SK-N-DZ (cell line): ENCODE measurements around the gene VIT. TPM values are rescaled to one million over a fixed set of nuclear protein-coding genes. Genes with fewer than 3 reads are reported as not detected.
A peak's percentile ranks its signal among the peaks of the same experiment; 100 is the strongest.

Experiments
- DNase-seq: peaks from one replicate; pipeline ENCODE4 v3.0.0-alpha.2; 2015; ENCODE audit warnings: low spot score
- polyA plus RNA-seq, 2 experiments: library from polyadenylated mRNA; depleted of rRNA; stranded (reverse); fragments of >200 nt; gene quantifications; 2 replicates each; pipeline ENCODE4 v1.2.3, GENCODE V29; 2014

The VIT gene, protein sequence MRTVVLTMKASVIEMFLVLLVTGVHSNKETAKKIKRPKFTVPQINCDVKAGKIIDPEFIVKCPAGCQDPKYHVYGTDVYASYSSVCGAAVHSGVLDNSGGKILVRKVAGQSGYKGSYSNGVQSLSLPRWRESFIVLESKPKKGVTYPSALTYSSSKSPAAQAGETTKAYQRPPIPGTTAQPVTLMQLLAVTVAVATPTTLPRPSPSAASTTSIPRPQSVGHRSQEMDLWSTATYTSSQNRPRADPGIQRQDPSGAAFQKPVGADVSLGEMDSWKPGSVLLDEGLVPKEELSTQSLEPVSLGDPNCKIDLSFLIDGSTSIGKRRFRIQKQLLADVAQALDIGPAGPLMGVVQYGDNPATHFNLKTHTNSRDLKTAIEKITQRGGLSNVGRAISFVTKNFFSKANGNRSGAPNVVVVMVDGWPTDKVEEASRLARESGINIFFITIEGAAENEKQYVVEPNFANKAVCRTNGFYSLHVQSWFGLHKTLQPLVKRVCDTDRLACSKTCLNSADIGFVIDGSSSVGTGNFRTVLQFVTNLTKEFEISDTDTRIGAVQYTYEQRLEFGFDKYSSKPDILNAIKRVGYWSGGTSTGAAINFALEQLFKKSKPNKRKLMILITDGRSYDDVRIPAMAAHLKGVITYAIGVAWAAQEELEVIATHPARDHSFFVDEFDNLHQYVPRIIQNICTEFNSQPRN
- not detected in 2 replicates for polyA plus RNA-seq (2014; cell fraction: cytosol; rRNA removed)
- not detected in 2 replicates for polyA plus RNA-seq (2014; cell fraction: nucleus; rRNA removed)

DNA sequence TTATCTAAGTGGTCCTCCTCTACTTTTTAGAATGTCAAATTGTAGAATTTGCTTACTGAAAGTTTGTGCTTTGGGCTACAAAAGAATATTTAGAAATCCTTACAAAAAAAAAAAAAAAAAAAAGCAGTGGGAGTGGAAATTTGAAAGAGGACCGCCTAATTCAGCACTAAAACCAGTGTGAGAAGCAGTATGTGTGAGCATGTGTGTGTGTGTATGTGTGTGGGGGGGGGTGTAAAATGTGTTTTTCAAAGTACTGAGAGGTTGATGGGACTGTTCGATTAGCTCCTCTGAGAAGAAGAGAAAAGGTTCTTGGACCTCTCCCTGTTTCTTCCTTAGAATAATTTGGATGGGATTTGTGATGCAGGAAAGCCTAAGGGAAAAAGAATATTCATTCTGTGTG lies at the start of gene VIT:
Gene VIT, plus strand, starts transcription at position 175 of the 400 bp plus-strand sequence. CDS start 19,664 bp downstream, outside the sequence.
- no peak for DNase-seq

GRCh38 chr2:36650031-36650829 lies 46.3 kb upstream of the VIT start:
- no peak for DNase-seq

DNA sequence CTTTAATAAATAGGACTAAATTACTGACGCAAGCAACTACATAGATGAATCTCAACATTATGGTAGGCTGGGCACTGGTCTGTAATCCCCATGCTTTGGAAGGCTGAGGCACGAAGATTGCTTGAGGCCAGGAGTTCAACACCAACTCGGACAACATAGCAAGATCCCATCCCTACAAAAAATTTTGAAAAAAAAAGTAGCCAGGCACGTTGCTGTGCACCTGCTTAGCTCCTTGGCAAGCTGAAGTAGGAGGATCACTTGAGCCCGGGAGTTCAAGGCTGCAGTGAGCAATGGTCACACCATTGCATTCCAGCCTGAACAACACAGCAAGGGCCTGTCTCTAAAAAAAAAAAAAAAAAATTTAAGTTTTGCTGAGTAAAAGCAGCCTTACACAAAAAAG lies 43.4 kb upstream of the VIT start:
- no peak for DNase-seq

DNA sequence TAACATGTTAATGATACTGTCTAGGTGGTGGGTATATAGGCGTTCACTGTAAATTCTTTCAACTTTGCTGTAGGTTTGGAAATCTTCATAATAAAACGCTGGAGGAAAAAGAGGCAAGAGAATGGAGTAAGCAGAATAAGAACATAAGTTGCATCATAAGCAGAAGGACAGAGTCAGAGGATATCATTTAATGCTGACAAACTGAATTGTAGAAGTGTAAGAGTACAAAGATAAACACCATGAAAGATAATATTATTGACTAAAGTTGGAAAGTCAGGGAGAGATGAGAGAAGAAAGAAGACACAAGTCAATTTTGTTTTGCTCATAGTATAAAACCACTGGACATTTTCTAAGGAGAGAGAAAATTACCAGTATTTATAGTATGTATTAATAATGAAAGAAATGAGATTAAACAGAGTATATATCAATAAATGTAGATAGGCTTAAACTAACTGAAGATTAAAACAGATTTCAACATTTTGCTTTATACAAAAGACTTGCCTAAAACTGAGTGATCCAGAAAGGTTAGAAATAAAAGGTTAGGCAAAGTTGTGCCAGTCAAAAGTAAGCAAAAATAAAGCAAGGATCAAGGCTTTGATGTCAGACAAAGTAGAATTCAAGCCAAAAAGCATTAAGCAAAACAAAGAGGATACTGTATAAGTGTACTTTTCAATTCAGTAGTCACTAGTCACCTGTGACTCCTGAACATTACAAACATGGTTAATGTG lies 42.4 kb upstream of the VIT start:
- DNase-seq: no peak

DNA sequence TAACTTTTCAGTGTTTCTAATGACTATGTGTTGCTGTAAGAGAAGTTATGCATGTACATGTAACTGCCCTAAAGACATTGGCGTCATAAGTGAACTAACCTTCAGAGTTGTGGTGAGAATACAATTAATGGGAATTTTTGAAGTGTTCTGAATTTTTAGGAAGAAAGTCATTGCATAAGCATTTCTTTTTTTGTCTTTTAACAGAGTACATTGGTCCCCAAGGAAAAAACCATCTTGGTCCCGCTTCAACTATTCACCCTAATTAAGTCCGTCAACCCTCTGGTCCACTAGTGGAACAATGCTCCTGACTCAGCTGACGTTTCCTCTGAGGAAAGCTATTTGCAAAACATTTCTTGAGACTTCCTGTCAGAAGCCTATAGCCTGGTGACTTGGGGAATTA lies 41.1 kb upstream of the VIT start:
- DNase-seq: no peak

DNA sequence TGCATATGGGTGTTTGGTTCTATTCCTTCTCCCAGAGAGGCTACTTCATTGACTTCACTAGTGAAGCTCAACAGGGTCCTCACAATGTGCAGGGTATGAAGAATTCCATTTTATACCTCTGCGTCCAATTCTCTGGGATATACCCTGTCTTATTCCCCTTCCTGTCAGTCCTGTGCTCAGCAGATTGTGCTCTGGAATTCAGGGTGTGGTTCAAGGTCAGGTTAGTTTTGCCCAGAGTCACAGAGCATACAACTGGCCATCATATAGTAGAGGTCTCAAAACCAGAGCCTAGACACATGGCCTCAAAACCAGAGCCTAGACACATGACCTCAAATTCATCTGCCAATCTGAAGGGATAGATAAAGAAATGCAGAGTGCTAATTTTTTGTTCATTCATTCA lies 38.8 kb upstream of the VIT start:
- no peak for DNase-seq

- DNase-seq: no peak
Observed at GRCh38 chr2:36658277-36658748, 38.2 kb upstream of the VIT start.

DNA sequence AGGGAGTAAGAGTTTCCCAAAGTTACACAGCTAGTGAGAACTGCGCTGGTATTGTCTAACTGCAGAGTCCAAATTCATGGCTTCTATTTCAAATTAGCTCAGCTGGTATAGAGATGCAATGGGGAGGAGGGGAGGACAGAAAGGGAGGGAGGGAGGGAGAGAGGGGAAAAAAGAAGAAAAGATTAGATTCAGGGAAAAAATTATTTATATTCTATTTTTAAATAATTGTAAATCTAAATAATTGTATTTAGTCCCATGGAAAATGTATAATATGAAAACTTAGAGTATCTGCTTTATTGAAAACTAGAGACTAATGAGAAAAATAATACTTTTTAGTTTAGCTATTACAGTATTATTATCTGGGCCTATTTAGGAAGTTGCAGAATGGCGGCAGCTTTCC lies 37.3 kb upstream of the VIT start:
- DNase-seq: no peak

GRCh38 chr2:36659872-36660312 lies 36.6 kb upstream of the VIT start:
- DNase-seq: no peak

GRCh38 chr2:36662638-36663037 lies 33.9 kb upstream of the VIT start:
- DNase-seq: no peak

GRCh38 chr2:36663295-36663694 lies 33.2 kb upstream of the VIT start:
- no peak for DNase-seq

- peak; percentile 47 for DNase-seq
Observed at GRCh38 chr2:36663851-36664695, 32.4 kb upstream of the VIT start.

- DNase-seq: no peak
Observed at GRCh38 chr2:36664696-36665076, 31.8 kb upstream of the VIT start.

DNA sequence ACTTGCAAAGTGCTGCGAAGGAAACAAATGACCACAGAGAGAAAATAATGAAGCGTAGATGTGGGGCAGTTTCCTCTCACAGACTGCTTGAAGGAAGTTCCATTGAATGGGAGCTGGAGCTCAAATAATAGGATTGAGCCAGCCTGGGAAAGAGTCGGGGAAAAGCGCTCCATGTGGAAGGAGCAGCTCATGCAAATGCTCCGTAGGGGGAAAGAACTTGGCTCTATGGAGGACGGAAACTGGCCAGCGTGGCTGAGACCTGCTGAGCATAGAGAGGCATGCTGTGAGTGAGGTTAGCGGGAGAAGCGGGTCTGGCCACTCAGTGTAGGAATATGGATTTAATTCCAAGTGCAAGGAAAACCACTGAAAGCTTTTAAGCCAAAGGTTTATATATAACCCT lies 28.6 kb upstream of the VIT start:
- no peak for DNase-seq

- DNase-seq: no peak
Observed at GRCh38 chr2:36670881-36671595, 25.5 kb upstream of the VIT start.

DNA sequence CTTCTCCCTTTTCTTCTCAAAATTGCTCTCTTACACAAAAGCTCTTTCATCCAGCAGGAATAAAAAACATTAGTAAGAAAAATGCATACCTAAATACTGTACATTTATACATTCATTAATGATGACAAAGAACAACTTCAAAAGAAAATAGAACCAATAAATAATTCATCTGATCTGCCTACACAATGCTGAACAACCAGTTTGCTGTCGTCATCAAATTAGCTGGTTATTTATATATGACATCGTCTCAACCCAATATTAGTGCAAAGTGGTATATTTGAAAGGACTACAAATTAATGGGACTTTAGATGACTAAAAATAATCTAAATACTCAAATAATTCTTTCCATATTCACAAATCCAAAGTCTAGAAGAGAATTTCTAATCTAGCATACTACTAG lies 24.8 kb upstream of the VIT start:
- DNase-seq: no peak

GRCh38 chr2:36672199-36672598 lies 24.3 kb upstream of the VIT start:
- DNase-seq: no peak

DNA sequence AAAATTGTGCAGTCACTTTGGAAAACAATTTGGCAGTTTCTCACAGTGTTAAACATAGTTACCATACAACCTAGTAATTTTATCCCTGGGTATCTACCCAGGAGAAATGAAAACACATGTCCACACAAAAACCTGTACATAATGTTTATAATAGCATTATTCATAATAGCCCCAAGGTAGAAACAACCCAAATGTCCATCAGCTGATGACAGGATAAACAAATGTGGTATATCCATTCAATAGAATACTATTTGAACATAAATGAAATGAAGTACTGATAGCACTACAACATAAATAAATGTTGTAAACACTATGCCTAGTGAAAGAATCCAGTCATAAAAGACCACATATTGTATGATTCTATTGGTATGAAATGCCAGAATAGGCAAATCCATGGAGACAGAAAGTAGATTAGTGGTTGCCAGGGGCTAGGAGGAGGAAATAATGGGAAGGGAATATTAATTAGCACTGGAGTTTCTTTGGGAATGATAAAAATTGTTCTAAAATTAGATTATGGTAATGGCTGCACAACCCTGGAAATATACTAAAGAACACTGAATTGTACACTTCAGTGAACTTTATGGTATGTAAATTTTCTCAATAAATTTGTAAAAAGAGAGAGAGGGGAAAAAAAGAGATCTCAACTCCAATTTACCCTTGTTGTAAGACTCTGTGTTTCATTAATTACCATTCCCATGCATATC lies 20.8 kb upstream of the VIT start:
- DNase-seq: no peak

- no peak for DNase-seq
Observed at GRCh38 chr2:36676364-36676763, 20.1 kb upstream of the VIT start.
